ENCODE results near the gene BBX.
"Not testable (repeated sequence)": the region's sequence is repeated elsewhere in the genome, so short reads cannot be mapped to it uniquely, and the experiment has no call there.

Gene BBX

DNA sequence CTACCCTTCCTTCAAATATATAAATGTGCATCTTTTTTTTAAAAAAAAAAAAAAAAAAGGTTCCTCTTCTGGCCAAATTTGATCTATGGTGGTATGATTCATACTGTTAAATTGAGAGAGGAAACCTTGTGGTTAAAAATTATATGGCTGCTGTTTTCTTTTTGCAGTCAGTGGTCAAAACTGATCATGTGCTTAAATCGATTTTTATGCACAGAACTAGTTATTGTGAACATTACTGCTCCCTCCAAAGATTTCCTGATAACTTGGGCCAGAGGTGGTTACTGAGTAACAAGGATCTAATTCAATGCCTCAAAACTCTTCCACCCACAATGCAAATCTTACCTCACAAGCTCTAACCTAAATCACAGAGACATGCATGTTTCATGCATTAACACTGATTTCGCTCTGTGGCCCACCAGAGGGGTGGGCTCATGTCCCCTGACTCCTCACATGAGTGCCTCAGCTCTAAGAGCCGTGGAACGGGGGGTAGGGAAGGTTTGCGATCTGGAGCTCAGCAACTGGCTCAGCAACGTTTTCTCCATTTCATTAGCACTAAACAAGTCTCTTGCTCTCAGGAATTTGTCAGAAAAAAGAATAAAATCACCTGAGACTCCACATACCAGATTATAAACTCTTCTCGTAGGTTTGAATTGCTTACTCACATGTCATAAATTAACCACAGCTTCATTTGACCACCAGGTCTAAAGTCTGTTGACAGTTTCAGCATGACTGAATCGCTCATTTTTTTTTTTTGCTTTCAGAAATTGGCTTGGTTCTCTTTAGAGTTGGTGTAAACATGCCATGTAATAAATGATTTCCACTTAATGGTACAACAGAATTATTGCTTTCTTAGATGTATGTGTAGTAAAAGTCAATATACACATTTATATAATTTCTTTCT, 287.7 kb downstream of the BBX start:
- DNase-seq = no peak

- no peak for DNase-seq
Measured at GRCh38 chr3:107813026-107813425, 290.3 kb downstream of the BBX start.

- no peak for DNase-seq
Measured at GRCh38 chr3:107816107-107816506, 293.3 kb downstream of the BBX start.

GRCh38 chr3:107817076-107817475, 294.3 kb downstream of the BBX start:
- DNase-seq = no peak

- DNase-seq = no peak
Measured at GRCh38 chr3:107818025-107818424, 295.3 kb downstream of the BBX start.

DNA sequence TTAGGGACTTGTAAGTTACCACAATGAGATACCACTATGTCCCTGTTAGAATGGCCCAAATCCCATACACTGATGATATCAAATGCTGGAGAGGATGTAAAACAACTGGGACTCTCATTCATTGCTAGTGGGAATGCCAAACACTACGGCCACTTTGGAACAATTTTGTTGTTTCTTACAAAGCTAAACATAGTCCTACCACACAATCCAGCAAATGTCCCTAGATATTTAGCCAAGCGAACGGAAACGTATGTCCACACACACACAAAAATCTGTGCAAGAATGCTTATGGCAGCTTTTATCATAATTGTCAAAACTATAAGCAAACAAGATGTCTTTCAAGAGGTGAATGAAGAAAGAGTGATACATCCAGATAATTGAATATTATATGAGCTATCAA, 296.9 kb downstream of the BBX start:
- DNase-seq = no peak

DNA sequence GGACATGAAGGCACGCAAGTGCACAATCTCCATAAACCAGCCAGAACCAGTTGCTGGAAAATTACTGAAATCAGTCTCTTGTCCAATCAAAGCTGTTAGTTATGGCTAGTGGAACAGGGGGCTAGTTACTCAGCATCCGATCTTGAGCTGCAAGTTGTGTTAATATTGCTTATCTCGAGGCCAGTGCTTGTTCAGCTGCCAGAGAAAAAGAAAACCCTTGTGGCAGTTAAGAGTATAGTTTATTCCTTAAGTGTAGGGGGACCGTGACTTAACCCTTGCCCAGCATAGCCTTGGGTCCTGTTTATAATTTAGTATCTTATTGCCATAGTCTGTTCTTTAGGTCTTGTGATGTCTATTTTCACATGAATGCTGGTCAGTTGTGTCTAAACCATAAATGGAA, 299.5 kb downstream of the BBX start:
- no peak for DNase-seq

DNA sequence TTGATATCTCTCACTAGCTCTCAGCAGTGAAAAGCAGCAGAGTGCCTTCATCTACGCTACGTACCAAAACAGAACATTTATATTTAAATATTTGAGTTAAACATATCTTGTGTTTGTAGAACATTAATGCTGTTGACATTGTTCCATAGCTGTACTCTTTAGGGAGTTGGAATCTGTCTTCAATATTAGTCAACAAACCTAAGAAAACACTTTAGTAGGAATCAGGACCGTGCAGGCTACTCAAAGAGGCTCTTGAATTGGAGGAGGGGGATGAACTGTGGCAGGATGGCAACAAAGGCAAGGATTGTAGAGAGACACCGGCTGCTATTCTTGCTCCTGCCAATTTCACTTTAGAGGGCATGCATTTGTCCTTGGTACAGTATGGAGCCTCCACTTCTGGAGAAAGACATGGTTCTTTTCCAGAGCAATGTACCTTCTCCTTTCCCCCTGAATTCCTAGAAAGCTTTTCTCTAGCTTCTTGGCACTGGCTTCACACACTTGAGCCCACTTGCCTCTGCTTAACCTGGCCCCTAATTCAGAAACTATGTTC, 302.1 kb downstream of the BBX start:
- no peak for DNase-seq

DNA sequence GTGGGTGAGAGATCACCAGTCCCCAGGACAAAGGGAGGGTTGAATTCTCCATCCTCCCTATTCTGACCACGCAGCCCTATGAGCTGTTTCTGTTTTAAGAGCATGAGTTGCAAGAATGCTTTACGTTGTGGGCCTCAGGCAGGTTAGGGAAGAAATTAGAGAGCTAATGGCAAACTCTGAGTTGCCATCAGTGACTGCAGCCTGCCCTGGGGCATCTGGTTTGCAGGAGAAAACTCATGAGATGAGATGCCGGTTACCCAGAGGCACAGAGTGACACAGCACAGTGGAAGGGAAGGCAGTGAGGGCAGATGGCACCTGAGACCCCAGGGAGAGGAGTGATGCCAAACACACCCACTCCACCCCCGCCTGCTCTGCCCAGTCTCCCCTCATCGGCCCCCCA, 302.8 kb downstream of the BBX start:
- DNase-seq = no peak

DNA sequence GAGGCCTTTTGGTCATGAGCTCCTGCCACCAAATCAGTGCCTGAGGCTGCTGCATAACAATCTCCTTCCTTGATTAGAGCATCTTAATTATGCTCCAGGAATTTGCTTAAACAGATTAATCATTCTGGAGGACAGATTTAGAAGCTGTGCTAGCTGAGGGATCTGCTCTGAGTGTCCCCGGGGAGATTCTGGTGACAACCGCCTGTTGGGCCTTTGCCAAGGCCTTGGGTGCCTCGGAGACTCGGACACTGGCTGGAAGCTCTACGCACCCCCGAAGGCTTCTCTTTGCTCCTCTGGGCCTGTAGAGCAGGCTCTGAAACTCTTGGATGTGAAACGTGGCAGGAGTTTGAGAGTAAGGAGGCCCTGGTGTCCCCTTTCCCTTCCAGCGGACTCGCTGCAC, 304.0 kb downstream of the BBX start:
- DNase-seq = no peak

- no peak for DNase-seq
Measured at GRCh38 chr3:107829185-107829584, 306.4 kb downstream of the BBX start.

DNA sequence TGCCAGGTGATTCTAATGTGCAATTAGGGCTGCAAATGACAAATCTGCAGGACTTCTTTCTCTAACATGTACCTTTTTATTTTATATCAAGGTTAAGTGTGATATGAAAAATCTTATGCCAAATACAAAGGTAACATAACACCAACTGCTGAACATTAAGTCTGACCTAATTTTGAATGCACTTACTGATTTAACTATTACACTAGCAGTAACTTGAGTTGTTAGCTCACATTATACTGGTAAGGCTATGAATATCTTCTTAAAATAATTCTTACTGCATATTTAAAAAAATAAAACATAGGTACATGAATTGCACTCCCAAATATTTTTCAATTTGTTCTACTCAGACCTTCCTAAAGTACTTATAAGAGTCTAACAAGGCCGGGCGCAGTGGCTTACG, 308.8 kb downstream of the BBX start:
- DNase-seq = no peak

DNA sequence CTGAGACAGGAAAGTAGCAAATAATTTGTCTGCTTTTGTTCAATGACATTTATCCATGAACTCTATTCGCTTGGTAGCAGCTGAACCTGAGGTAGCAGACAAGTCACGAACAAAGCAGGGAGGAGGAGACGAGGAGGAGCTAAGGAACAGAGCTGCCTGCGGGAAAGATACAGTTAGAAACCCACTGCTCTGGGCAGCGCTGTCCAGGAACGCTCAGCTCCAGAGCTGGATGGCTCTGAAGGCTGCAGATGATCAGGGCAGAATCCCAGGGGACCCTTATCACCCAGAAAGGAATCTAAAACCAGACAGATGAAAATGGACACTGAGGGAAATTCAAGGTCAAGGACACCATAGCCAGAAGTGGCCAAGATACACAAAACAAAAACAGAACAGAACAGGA, 310.3 kb downstream of the BBX start:
- no peak for DNase-seq

DNA sequence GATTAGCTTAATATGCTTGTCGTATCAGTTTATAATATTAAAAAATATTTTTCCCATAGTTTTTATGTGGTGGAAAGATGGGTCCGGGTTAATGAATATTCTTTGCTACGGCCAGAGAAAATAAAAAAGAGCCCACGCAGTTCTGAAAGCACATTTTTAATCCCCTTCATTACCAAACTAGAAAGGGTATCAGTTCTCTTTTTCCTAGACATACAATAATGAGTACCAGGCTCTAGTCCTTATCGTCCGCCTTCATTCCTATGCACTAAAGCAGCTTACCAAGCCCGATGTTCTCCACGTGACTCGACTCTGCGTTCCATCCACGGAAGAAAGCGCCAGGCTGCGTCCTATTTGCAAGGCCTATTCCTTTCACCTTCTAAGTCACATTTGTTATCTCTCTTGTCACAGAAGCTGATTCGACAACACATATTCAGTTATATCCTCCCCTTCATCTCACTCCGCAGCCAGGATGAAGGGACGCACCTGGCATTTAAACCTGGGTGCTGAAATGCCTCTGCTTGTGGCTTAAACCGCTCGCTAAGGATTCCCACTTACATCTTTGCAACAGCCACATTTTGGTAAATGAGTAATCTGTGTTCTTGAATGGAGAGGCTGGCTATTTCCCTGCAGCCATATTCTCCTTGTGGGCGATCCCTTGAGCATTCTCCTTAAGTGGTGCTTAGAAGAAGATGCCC, 311.1 kb downstream of the BBX start:
- DNase-seq = no peak

DNA sequence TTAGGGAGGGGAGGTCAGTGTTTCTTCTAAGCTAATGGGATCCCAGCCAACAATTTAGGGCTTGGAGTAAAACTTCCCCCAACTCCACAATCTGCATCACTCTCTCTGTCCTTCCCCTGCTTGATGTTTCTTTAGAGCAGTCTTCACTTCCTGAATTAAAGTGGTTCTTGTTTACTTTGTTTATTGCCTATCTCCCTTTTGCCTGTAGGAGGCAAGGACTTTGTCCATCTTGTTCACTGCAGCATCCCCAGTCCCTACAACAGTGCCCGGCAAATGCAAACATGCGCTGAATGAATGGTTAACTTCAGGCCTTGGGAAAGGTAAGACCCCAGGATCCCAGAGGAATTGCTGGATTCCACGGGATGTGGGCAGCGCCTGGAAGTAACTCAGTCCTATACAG, 312.2 kb downstream of the BBX start:
- not testable (repeated sequence) for DNase-seq

GRCh38 chr3:107837895-107838612, 315.3 kb downstream of the BBX start:
- no peak for DNase-seq

DNA sequence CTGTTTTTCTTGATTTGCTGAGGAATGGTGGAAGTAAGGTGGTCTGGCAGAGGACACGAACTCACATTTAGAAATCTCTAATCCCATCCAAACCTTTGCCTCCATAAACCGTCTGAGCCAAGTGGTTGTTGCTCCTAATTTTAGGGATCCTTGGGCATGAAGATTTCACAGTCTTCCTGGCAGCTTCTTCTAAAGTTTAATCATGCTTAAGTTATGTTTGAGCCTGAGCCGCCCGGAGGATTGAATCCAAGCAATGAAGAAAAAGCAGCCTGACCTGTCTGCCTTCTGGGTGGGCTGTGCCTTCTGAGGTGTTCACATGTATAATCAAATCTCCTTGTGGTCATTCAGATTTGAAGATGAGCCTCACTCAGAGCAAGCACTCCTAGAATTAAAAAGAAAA, 319.1 kb downstream of the BBX start:
- DNase-seq = no peak

DNA sequence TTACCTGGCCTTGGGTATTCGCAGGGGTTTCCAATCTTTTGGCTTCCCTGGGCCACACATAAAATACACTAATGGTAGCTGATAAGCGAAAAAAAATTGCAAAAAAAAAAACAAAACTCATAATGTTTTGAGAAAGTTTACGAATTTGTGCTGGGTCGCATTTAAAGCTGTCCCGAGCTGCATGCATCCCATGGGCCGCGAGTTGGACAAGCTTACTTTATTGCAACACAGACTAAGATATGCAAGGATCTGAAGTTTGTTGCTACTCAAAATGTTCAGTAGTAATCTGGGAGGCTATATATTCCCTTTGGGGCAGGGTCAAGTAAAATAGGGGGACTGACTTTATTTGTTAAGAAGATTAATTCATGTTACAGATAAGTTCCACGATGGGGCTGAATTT, 320.2 kb downstream of the BBX start:
- no peak for DNase-seq

GRCh38 chr3:107845380-107846278, 322.9 kb downstream of the BBX start:
- DNase-seq = no peak

DNA sequence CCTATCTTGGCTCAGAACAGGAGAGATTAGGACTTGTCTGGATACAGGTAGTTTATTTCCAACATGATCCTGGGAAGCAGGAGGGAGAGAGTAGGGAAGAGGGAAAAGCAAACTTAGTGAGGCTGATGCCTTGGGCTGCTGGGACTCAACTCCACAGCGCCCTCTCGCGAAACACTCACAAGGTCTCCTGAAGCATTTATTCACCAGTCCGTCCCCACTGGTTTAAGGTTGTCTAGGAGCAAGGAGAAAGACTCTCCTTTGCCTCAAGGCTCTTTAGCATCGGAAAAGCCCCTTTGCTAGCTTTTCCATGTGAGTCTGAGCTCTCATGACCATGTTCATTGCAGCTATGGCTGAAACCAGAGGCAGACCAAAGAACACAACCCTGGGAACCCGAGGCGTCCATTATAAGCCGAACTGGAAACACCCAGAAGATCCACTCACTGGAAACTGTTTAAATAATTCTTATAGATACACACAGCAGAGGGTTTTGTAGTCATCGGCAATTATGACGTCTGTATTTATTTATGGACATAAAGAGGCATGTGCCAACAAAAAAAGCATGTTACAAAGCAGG, 323.6 kb downstream of the BBX start:
- no peak for DNase-seq

GRCh38 chr3:107847791-107848190, 325.0 kb downstream of the BBX start:
- DNase-seq = no peak

DNA sequence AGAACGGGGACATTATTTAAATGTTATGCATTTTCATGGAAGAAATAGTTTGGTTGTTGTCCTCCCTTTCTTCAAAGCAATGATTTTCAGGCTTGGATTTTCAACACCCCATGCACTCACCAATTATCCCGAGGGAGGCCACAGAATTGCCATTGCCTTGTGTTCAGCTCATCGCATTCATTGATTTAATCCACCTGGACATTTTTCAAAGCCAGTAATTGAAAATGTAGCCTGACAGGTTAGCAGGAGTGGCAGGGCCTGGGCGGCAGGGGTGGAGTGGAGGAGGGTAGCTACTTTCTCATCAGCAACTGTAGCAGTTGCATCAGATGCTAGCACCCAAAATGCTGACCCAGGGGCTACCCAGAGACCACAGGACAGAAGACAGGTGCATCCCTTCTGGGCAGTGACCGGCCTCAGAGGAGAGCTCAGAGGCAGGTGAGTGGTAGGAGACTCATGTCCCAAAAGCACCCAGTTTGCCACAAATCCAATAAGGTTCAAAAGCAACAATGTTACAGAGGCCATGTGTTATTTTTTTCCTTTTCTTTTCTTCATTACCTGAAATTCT, 325.7 kb downstream of the BBX start:
- DNase-seq = no peak
